ENCODE data around the gene MLPH. TPM values are rescaled to one million over a fixed set of nuclear protein-coding genes. Genes with fewer than 3 reads are reported as not detected.
A peak's percentile ranks its signal among the peaks of the same experiment; 100 is the strongest.

MLPH gene
- total RNA-seq, 2 experiments from 2014 or later = not detected

DNA sequence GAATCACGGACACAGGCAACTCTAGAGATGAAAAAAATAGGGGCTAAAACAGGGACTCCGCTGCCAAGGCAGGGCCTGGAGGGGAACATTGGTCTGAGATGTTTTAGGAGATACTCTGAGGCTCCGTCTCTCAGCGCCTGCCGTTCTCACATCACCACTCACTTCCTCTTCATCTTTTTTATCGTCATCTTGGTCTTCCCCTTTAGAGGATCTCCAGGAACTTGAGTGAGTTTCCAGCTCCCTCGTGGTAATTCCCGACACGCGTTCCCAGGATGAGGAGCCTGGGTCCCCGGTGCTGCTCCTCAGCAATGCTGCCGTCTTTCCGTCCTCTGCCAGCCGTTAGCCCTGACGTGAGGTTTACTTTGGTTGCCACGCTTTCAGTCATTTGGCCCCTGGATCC is 16.1 kb downstream of the MLPH start:
- ATAC-seq (ENCODE audit: low read depth) = no peak
- H3K27ac Mint-ChIP-seq = no peak overlapping the region
- no peaks in the 10 kb centered on the region for H3K4me1 Mint-ChIP-seq
- no peak for DNase-seq
- no peak overlapping the region for H3K4me3 Mint-ChIP-seq
- no peaks in the 10 kb centered on the region for H3K36me3 Mint-ChIP-seq
- H3K27me3 Mint-ChIP-seq = peaks cover 15% of the 10 kb centered on the region
- no peaks in the 10 kb centered on the region for H3K9me3 Mint-ChIP-seq
- POLR2A ChIA-PET = no interaction called here

GRCh38 chr2:237505188-237505939 is 18.3 kb downstream of the MLPH start:
- ATAC-seq (ENCODE audit: low read depth) = no peak
- Mint-ChIP-seq H3K27me3 (peaks cover 17% of the 10 kb centered on the region), H3K4me3 (no peak overlapping the region), H3K36me3 (no peaks in the 10 kb centered on the region), H3K9me3 (no peaks in the 10 kb centered on the region), H3K4me1 (no peaks in the 10 kb centered on the region), H3K27ac (no peak overlapping the region)
- POLR2A ChIA-PET = no interaction called here
- no peak for DNase-seq

DNA sequence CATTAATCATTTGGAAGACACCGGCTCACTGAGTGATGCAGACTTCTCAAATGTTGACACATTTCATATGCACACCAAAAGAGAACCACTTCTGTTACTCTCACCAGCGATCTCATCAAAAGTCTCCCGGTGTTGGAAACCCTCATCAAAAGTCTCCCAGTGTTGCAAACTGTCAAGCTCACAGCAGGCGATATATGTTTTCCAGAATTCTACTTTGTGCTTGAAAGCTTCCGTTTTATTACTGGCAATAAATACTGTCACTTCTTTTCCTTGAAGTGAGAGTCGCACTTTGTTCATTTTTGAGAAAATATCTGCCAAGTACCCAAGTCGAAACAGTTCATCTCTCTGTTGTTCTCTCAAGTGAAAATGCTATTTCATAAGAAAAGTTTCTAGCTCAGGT is 20.5 kb downstream of the MLPH start:
- POLR2A ChIA-PET = no interaction called here
- Mint-ChIP-seq H3K27ac (no peak overlapping the region), H3K27me3 (peaks cover 11% of the 10 kb centered on the region), H3K4me3 (no peak overlapping the region), H3K4me1 (no peaks in the 10 kb centered on the region), H3K9me3 (no peaks in the 10 kb centered on the region), H3K36me3 (no peaks in the 10 kb centered on the region)
- DNase-seq = no peak
- no peak for ATAC-seq (ENCODE audit: low read depth)

DNA sequence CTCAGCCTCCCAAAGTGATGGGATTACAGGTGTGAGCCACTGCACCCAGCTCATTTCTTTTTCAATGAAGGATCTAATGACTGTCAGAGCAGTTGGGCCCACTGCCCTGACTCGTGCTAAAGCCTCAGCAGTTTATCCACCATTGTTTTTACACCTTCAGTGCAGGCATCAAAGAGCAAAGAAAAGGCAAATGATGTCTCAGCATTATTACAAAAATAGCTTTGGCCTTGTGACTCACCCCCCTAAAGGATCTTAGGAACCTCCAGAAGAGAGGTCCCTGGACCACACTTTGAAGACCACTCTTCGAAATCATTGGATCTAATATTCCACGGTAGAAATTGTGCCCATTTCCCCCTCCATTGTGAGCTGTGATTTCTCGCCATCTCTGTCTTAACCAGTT is 21.3 kb downstream of the MLPH start:
- DNase-seq (no peak), ATAC-seq (ENCODE audit: low read depth) (no peak)
- Mint-ChIP-seq H3K4me3 (no peak overlapping the region), H3K27me3 (peaks cover 11% of the 10 kb centered on the region), H3K27ac (no peak overlapping the region), H3K4me1 (no peaks in the 10 kb centered on the region), H3K9me3 (no peaks in the 10 kb centered on the region), H3K36me3 (no peaks in the 10 kb centered on the region)
- POLR2A ChIA-PET = no interaction called here

GRCh38 chr2:237509151-237509550 is 22.1 kb downstream of the MLPH start:
- no peak for ATAC-seq (ENCODE audit: low read depth)

DNA sequence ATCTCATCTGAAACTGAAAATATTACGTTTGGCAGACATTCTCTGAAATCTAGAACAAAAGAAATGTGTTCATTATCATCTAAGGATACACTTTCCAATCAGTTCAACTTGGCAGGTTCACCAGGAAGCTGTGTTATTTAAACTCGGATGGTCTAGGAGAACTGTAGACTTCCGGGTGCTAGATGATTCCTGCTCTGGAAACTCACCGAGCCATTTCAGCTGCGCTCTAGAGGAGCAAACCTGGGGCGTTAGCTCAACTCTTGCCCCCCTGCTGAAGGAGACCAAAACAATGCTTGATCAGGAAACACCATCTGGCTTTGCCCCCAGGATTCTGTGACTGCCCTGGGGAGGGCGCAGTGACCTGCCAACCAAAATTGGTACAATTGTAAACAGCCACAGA is 22.9 kb downstream of the MLPH start:
- no peak for DNase-seq
- Mint-ChIP-seq H3K27ac (no peak overlapping the region), H3K36me3 (no peaks in the 10 kb centered on the region), H3K9me3 (no peaks in the 10 kb centered on the region), H3K27me3 (peaks cover 11% of the 10 kb centered on the region), H3K4me3 (no peak overlapping the region), H3K4me1 (no peaks in the 10 kb centered on the region)
- no peak for ATAC-seq (ENCODE audit: low read depth)
- POLR2A ChIA-PET = no interaction called here

More at GRCh38 chr2:237509151-237509550, 22.1 kb downstream of the MLPH start:
- no peak overlapping the region for H3K27ac Mint-ChIP-seq
- DNase-seq = no peak
- no peak overlapping the region for H3K4me3 Mint-ChIP-seq
- H3K9me3 Mint-ChIP-seq = no peaks in the 10 kb centered on the region
- peaks cover 11% of the 10 kb centered on the region for H3K27me3 Mint-ChIP-seq
- no peaks in the 10 kb centered on the region for H3K36me3 Mint-ChIP-seq
- POLR2A ChIA-PET = no interaction called here
- no peaks in the 10 kb centered on the region for H3K4me1 Mint-ChIP-seq

- Mint-ChIP-seq H3K9me3 (no peaks in the 10 kb centered on the region), H3K27me3 (peaks cover 11% of the 10 kb centered on the region), H3K4me1 (no peaks in the 10 kb centered on the region), H3K4me3 (no peak overlapping the region), H3K27ac (no peak overlapping the region), H3K36me3 (no peaks in the 10 kb centered on the region)
- DNase-seq = no peak
- POLR2A ChIA-PET = no interaction called here
- no peak for ATAC-seq (ENCODE audit: low read depth)
Measured at GRCh38 chr2:237510502-237511217, 23.6 kb downstream of the MLPH start.

DNA sequence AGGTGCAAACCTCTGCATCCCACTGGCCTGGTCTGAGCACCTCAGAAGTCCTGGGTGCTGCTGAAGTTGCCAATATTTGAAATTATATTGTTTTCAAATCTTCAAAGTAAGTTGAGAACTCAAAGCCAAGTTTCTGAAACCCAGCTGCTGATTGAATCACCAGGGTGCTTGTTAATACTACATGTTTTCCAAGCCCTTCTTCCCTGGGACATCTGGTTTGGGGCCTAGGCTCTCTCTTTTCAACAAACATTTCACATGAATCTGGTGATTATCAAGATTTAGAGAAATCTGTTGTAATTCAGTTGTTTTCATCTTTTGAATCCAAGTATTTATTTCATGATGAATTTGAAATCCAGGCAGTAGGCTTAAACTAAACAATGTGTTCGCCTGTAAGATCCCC is 24.4 kb downstream of the MLPH start:
- no peak overlapping the region for H3K4me3 Mint-ChIP-seq
- H3K27me3 Mint-ChIP-seq = peaks cover 8% of the 10 kb centered on the region
- no peaks in the 10 kb centered on the region for H3K4me1 Mint-ChIP-seq
- no peaks in the 10 kb centered on the region for H3K36me3 Mint-ChIP-seq
- no peak overlapping the region for H3K27ac Mint-ChIP-seq
- H3K9me3 Mint-ChIP-seq = no peaks in the 10 kb centered on the region
- DNase-seq (no peak), ATAC-seq (ENCODE audit: low read depth) (no peak)
- POLR2A ChIA-PET = no interaction called here

GRCh38 chr2:237511885-237512405 is 24.9 kb downstream of the MLPH start:
- Mint-ChIP-seq H3K4me1 (no peaks in the 10 kb centered on the region), H3K36me3 (no peaks in the 10 kb centered on the region), H3K9me3 (no peaks in the 10 kb centered on the region), H3K4me3 (no peak overlapping the region), H3K27me3 (peaks cover 8% of the 10 kb centered on the region), H3K27ac (no peak overlapping the region)
- DNase-seq (no peak), ATAC-seq (ENCODE audit: low read depth) (no peak)
- POLR2A ChIA-PET = interaction anchor here (0.5 to 0.9 kb wide), 2 partner anchors 46 to 382 kb away, joined by 3 to 6 read pairs; no protein-coding TSS in a partner anchor

DNA sequence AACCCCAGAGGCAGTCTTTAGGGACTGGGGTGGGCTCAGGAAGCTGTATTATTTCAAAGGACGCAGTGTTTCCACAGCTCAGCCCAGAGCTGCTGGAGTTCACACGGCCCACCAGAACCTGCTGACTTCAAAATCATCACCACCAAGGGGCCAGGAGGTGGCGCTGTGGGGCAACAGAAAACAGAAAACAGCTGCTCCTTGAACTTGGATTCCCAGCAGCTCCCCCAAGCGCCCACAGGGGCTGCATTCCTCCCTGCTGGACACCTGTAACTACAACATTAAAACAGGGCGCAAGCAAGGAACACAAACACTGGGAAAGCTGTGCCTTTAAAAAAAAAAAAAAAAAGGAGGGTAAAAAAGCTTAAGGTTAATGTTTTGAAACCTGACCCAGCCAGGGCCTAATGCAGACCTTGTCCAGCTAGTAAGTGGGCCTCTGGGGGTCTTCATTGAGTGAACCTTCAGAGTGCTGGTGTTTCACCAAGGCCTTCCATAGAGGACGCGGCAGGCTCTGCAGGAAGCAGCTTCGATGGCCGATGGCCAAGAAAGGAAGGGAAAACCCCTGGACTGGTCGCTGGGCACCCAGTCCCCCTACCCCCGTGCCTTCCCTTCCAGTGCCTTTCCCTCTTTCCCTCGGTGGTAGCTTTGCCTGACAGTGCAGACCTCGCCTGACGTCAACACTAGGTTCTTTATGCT is 25.9 kb downstream of the MLPH start:
- Mint-ChIP-seq H3K4me3 (no peak overlapping the region), H3K36me3 (no peaks in the 10 kb centered on the region), H3K4me1 (no peaks in the 10 kb centered on the region), H3K9me3 (no peaks in the 10 kb centered on the region), H3K27ac (no peak overlapping the region), H3K27me3 (peaks cover 8% of the 10 kb centered on the region)
- POLR2A ChIA-PET = interaction anchor here (0.5 to 1.4 kb wide), 4 partner anchors 34 to 381 kb away, joined by 3 to 8 read pairs (median 4); no protein-coding TSS in a partner anchor
- DNase-seq = peak; percentile 77
- ATAC-seq (ENCODE audit: low read depth) = peak; percentile 72

GRCh38 chr2:237513693-237514092 is 26.6 kb downstream of the MLPH start:
- POLR2A ChIA-PET = interaction anchor here (0.6 to 1.4 kb wide), 2 partner anchors 35 to 59 kb away, joined by 3 to 8 read pairs; no protein-coding TSS in a partner anchor
- H3K36me3 Mint-ChIP-seq = no peaks in the 10 kb centered on the region
- H3K9me3 Mint-ChIP-seq = no peaks in the 10 kb centered on the region
- no peak for ATAC-seq (ENCODE audit: low read depth)
- no peak for DNase-seq
- no peak overlapping the region for H3K27ac Mint-ChIP-seq
- H3K27me3 Mint-ChIP-seq = peaks cover 6% of the 10 kb centered on the region
- H3K4me3 Mint-ChIP-seq = no peak overlapping the region
- H3K4me1 Mint-ChIP-seq = no peaks in the 10 kb centered on the region

DNA sequence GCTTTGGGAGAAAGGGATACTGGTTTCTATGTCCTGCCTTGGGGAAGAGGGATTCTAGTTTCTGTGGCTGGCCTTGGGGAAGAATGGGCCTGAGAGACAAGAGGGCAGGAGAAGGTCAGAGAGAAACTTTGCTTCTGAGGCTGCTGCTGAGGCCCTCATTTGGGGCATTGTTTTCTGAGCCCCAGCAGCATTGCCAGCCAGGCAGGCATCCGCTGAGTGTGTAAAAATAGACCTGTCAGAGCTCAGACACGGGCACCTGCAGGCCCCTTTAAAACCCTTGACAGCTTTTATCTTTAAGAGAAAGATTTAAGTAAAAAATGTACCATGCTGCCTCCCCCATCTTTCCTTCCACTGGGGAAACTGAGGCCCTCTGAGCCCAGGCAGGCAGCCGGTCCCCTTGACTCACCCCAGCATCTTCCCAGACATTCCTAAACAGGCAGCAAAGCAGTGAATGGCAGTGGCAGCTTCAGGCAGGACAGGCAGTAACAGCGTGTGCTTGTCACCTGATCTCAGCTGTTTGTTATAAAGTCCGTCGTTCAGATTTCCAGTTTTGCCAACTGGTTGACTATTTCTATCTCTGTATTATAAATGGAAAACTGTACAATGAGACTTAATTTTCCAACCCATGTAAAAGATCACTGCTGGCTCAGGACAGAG is 27.6 kb downstream of the MLPH start:
- ATAC-seq (ENCODE audit: low read depth) (no peak), DNase-seq (no peak)
- Mint-ChIP-seq H3K27ac (no peak overlapping the region), H3K36me3 (no peaks in the 10 kb centered on the region), H3K27me3 (peaks cover 2% of the 10 kb centered on the region), H3K9me3 (no peaks in the 10 kb centered on the region), H3K4me1 (no peaks in the 10 kb centered on the region), H3K4me3 (no peak overlapping the region)
- POLR2A ChIA-PET = no interaction called here

GRCh38 chr2:237515166-237515565 is 28.1 kb downstream of the MLPH start:
- H3K36me3 Mint-ChIP-seq = no peaks in the 10 kb centered on the region
- peaks cover 2% of the 10 kb centered on the region for H3K27me3 Mint-ChIP-seq
- H3K9me3 Mint-ChIP-seq = no peaks in the 10 kb centered on the region
- ATAC-seq (ENCODE audit: low read depth) (no peak), DNase-seq (no peak)
- POLR2A ChIA-PET = no interaction called here
- no peak overlapping the region for H3K4me3 Mint-ChIP-seq
- no peaks in the 10 kb centered on the region for H3K4me1 Mint-ChIP-seq
- no peak overlapping the region for H3K27ac Mint-ChIP-seq
